HepG2 (cell line): ENCODE measurements around the gene AIFM1. TPM values are rescaled to one million over a fixed set of nuclear protein-coding genes. Genes with fewer than 3 reads are reported as not detected.

Experiments used
- ATAC-seq: fragments of 200-7000 bp; cut with Tn5 transposase; 3 replicates; pipeline ENCODE4 v1.9.1; 2020; ENCODE audit warnings: mild to moderate bottlenecking, moderate library complexity
- BruUV-seq: library from RNA; stranded (reverse); fragments of 400-500 nt; replicated peaks from 2 replicates; lab custom pipeline; 2021; lab: Mats Ljungman, UMichigan
- CTCF ChIA-PET: fragments of 300-600 bp; formaldehyde crosslinking; extraction: SDS; loops from one replicate; lab custom pipeline; 2021; ENCODE audit warnings: low total read pairs, inconsistent platforms, low intra/inter-chr PET ratio; lab: Yijun Ruan, JAX
- POLR2A ChIA-PET: fragments of 350-600 bp; sonication (Branson Sonifier 250); formaldehyde crosslinking; loops from one replicate; lab custom pipeline; 2020; ENCODE audit warnings: antibody characterized with exemption, inconsistent platforms; lab: Yijun Ruan, JAX
- DNase-seq: peaks from one replicate; pipeline ENCODE4 v3.0.0-alpha.2; 2015; ENCODE audit warnings: low spot score
- FAIRE-seq: peaks from 3 replicates; lab custom pipeline; 2011; peaks lifted over from hg19 to GRCh38; lab: Jason Lieb, UNC
- H2AFZ ChIP-seq: one replicate; pipeline ENCODE4 v1.6.1; 2011; ENCODE audit warnings: low read length, inconsistent platforms
- H3K27ac ChIP-seq: fragments of 300-600 bp; 3 replicates; pipeline ENCODE4 v1.8.0; 2011; ENCODE audit warnings: mixed run types, mild to moderate bottlenecking, mixed read lengths, low read length, inconsistent platforms; ENCODE audit not compliant: insufficient read depth; ENCODE audit errors: extremely low read length
- H3K27me3 ChIP-seq, 2 experiments: fragments of 200-600 bp in 1 of 2; 2 replicates in 1 of 2; 3 replicates in 1 of 2; pipeline versions ENCODE4 v1.6.0 to v1.8.0; 2011; ENCODE audit warnings: low read length in 2 of 2, mild to moderate bottlenecking in 2 of 2, moderate library complexity in 2 of 2, inconsistent platforms in 1 of 2; ENCODE audit not compliant: insufficient read depth in 2 of 2, control insufficient read depth in 1 of 2
- H3K36me3 ChIP-seq, 2 experiments: fragments of 200-600 bp in 1 of 2; replicated peaks in 1 of 2; 2 replicates in 1 of 2; 3 replicates in 1 of 2; pipeline versions ENCODE4 v1.5.1 to v1.8.0; 2011; ENCODE audit warnings: low read length in 2 of 2, inconsistent platforms in 1 of 2; ENCODE audit not compliant: insufficient read depth in 2 of 2, control insufficient read depth in 1 of 2
- H3K4me1 ChIP-seq: 2 replicates; pipeline ENCODE4 v1.5.1; 2012; ENCODE audit warnings: low read length, inconsistent platforms; ENCODE audit not compliant: insufficient read depth
- H3K4me2 ChIP-seq: 2 replicates; pipeline ENCODE4 v1.6.0; 2011; ENCODE audit warnings: low read depth, low read length, inconsistent platforms
- H3K4me3 ChIP-seq, 3 experiments: fragments of 200-600 bp in 1 of 3; sonication (generic), shearing (Covaris generic) in 1 of 3; replicated peaks in 1 of 3; 2 replicates each; pipeline ENCODE4 v1.5.1; 2011 to 2016; ENCODE audit warnings: low read length in 3 of 3, inconsistent platforms in 2 of 3, low read depth in 2 of 3, mild to moderate bottlenecking in 2 of 3, control low read depth in 1 of 3, mixed read lengths in 1 of 3; ENCODE audit not compliant: insufficient read depth in 1 of 3
- H3K79me2 ChIP-seq: one replicate; pipeline ENCODE4 v1.6.1; 2011; ENCODE audit warnings: low read length, inconsistent platforms; ENCODE audit not compliant: insufficient read depth
- H3K9ac ChIP-seq: 2 replicates; pipeline ENCODE4 v1.6.0; 2011; ENCODE audit warnings: mild to moderate bottlenecking, low read depth, low read length, inconsistent platforms; ENCODE audit not compliant: insufficient read depth
- H3K9me3 ChIP-seq: 2 replicates; pipeline ENCODE4 v1.5.1; 2012; ENCODE audit warnings: mild to moderate bottlenecking, low read length
- H4K20me1 ChIP-seq: 2 replicates; pipeline ENCODE4 v1.6.0; 2011; ENCODE audit warnings: inconsistent platforms, mild to moderate bottlenecking, low read length, moderate library complexity; ENCODE audit not compliant: insufficient read depth
- NR2F6 ChIP-seq, 2 experiments: IDR thresholded peaks; 2 replicates each; pipeline ENCODE4 v1.6.1; 2016; ENCODE audit warnings: antibody characterized with exemption in 1 of 2, mild to moderate bottlenecking in 1 of 2
- TCF7 ChIP-seq: sonication (generic); IDR thresholded peaks from 2 replicates; pipeline ENCODE4 v1.6.1; 2016; ENCODE audit warnings: antibody characterized with exemption, low read depth
- ZBTB25 ChIP-seq: IDR thresholded peaks from 2 replicates; pipeline ENCODE4 v1.6.1; 2018; ENCODE audit warnings: missing genetic modification reagents
- ZNF687 ChIP-seq: sonication (generic); formaldehyde crosslinking; IDR thresholded peaks from 2 replicates; pipeline ENCODE4 v1.5.1; 2020; ENCODE audit warnings: mild to moderate bottlenecking, missing genetic modification reagents, moderate library complexity
- ZNF777 ChIP-seq: sonication (generic); formaldehyde crosslinking; IDR thresholded peaks from 2 replicates; pipeline ENCODE4 v1.4.0; 2020; ENCODE audit warnings: missing genetic modification reagents
- WGBS: methylation state at CpG from one replicate; pipeline ENCODE4 v1.1.6; 2017; ENCODE audit warnings: low lambda C conversion rate; 5-methylcytosine and 5-hydroxymethylcytosine counted together
- in situ Hi-C: cut with HindIII; loops from 2 replicates; pipeline ENCODE4 v1.10.0; 2017; ENCODE audit warnings: low pct_unique_long_range_greater_than_20kb; ENCODE audit not compliant: extremely low pct_ligation_motif_present
- intact Hi-C: fragments of 100-400 bp; cut with micrococcal nuclease; formaldehyde crosslinking; loops from one replicate; pipeline ENCODE4 v1.10.0; 2022; ENCODE audit not compliant: unreplicated experiment
- polyA plus RNA-seq, 8 experiments: library from polyadenylated mRNA; depleted of rRNA in 3 of 8; stranded (reverse) in 7 of 8; unstranded in 1 of 8; fragments of >200 nt; fragmentation: Illumina TruSeq in 4 of 8; extraction: Trizol in 4 of 8; gene quantifications; 2 replicates each; pipeline versions ENCODE4 v1.2.1 to v1.2.3, GENCODE V29; 2011 to 2016; ENCODE audit warnings: low read depth in 4 of 8, missing spikeins in 1 of 8, mixed read lengths in 1 of 8; ENCODE audit not compliant: insufficient read depth in 1 of 8
- total RNA-seq, 5 experiments: library from RNA; depleted of rRNA; stranded (reverse); fragments of >200 nt; fragmentation: Illumina TruSeq; extraction: Trizol; gene quantifications; 2 replicates each; pipeline ENCODE4 v1.2.3, GENCODE V29; 2016; ENCODE audit warnings: low read depth in 1 of 5

Gene AIFM1
- total and polyA plus RNA-seq, 2 of the 13 experiments (the other 11 are each of a cell fraction or from before 2014, with no cell fraction given), result 42.8 to 46.9 TPM

DNA sequence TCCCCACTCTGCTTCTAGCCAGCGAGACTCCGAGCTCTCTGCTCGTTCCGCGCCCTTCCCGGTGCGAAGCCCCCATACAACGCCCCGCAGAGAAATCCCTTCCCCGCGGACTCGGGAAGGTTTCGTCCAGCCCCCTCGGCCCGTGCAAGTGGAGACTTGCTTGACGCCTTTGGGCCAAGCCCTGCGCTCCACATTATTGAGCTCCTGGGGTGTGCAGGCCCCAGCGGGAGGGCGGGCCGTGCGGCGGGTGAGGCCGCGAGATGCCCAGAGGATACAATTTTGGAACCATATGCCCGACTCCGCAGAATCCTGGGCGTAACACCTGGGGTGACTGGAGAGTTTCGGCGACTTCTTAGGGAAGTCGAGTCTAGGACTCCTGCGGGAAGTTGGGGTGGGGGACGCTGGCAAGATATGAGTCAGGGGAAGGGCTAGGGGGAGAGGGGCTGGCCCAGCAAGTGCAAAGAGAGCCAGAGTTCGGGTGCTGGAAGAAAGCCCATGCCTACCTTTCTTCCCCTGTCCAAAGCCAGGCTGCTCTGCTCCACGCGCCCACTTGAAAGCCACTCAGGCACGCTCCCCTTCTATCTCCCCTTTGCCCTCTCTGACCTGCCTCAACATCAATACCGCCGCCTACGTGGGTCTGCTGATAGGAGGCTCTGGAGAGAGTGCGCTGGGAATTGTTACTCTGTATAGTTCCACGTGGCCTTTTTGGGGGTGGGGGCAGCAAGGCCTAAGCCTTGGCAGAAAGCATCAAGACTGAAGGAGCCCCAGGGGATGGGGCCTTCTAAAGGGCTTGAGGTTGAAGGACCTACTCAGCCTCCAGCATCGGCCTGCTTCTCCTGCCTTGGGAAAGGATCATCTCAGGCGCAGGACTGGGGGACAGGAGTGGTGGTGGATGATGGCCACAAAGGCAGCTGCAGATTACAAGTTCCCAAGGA is 54.2 kb downstream of the AIFM1 start:
- Histone ChIP-seq H3K4me3 (peak overlapping the region in 2 of 3 experiments; percentile 31 to 46; a peak in 2 of 6 replicates), H3K4me2 (peak overlapping the region; percentile 39), H3K36me3 (no peaks in the 10 kb centered on the region), H3K79me2 (no peaks in the 10 kb centered on the region), H4K20me1 (no peaks in the 10 kb centered on the region), H2AFZ (no peak overlapping the region), H3K4me1 (peaks cover 16% of the 10 kb centered on the region), H3K9ac (no peak overlapping the region), H3K27me3 (no peaks in the 10 kb centered on the region), H3K27ac (no peak overlapping the region), H3K9me3 (no peaks in the 10 kb centered on the region)
- BruUV-seq, result no TSS peak
- intact Hi-C loops (no loop called here), in situ Hi-C loops (no loop called here)
- 30% methylated on average over 4 of the region's 43 CpGs for WGBS
- POLR2A ChIA-PET, result no interaction called here
- peak; percentile 19; the same call in 2 of the 3 replicates for ATAC-seq
- peak; percentile 75; the same call in 1 of the 2 replicates for TF ChIP-seq ZNF777 (CRISPR knock-in tag)
- no peak for TF ChIP-seq ZBTB25 (CRISPR knock-in tag)
- no peak for TF ChIP-seq NR2F6 (IDR thresholded peaks at IDR 0.05)
- TF ChIP-seq NR2F6 (CRISPR knock-in tag; IDR thresholded peaks at IDR 0.05), result 0 out of 2 replicates have a peak, but pooled peaks have one; percentile 38
- 0 out of 2 replicates have a peak, but pooled peaks have one; percentile 9 for TF ChIP-seq TCF7
- TF ChIP-seq ZNF687 (CRISPR knock-in tag), result peak; percentile 38; the same call in 1 of the 2 replicates
- CTCF ChIA-PET, result no interaction called here
- no peak for FAIRE-seq
- no peak for DNase-seq
